HUES64 (cell line): Measurements from ENCODE around the gene PPP2R1A.
"Not testable (repeated sequence)": the region's sequence is repeated elsewhere in the genome, so short reads cannot be mapped to it uniquely, and the experiment has no call there.

Experiments
- H3K27ac ChIP-seq: 2 replicates; pipeline ENCODE4 v1.7.0; 2013; ENCODE audit warnings: low read depth, low read length, inconsistent platforms
- H3K27me3 ChIP-seq: 2 replicates; pipeline ENCODE4 v1.6.1; 2013; ENCODE audit warnings: mild to moderate bottlenecking, low read length; ENCODE audit not compliant: insufficient read depth
- H3K36me3 ChIP-seq: 2 replicates; pipeline ENCODE4 v1.6.1; 2013; ENCODE audit warnings: mild to moderate bottlenecking, low read length; ENCODE audit not compliant: insufficient read depth
- H3K4me1 ChIP-seq: 2 replicates; pipeline ENCODE4 v1.6.1; 2013; ENCODE audit warnings: mild to moderate bottlenecking, low read length, moderate library complexity; ENCODE audit not compliant: insufficient read depth
- H3K4me3 ChIP-seq: 2 replicates; pipeline ENCODE4 v1.5.1; 2013; ENCODE audit warnings: mild to moderate bottlenecking, low read length, moderate library complexity
- H3K9ac ChIP-seq: 2 replicates; pipeline ENCODE4 v1.6.1; 2013; ENCODE audit warnings: mild to moderate bottlenecking, low read depth, low read length
- H3K9me3 ChIP-seq: 2 replicates; pipeline ENCODE4 v1.6.1; 2013; ENCODE audit warnings: low read depth, low read length; ENCODE audit not compliant: insufficient read depth
- WGBS: fragments of 150-250, 120-280 bp; methylation state at CpG from one replicate; pipeline ENCODE4 v1.1.7; 2013; ENCODE audit warnings: missing lambda C conversion rate; 5-methylcytosine and 5-hydroxymethylcytosine counted together

Gene PPP2R1A

GRCh38 chr19:52258426-52258825 is 68.6 kb downstream of the PPP2R1A start:
- Histone ChIP-seq H3K36me3 (no peaks in the 10 kb centered on the region), H3K4me3 (no peak overlapping the region), H3K27me3 (no peaks in the 10 kb centered on the region), H3K27ac (no peak overlapping the region), H3K9me3 (no peaks in the 10 kb centered on the region), H3K9ac (no peak overlapping the region), H3K4me1 (no peaks in the 10 kb centered on the region)
- WGBS = 88% methylated on average over 5 of the region's 5 CpGs

GRCh38 chr19:52265556-52265955 is 75.7 kb downstream of the PPP2R1A start:
- H3K9ac ChIP-seq, H3K27me3 ChIP-seq, H3K9me3 ChIP-seq, H3K27ac ChIP-seq, H3K36me3 ChIP-seq, H3K4me3 ChIP-seq, H3K4me1 ChIP-seq: not testable (repeated sequence)
- WGBS = 88% methylated on average over 6 of the region's 6 CpGs

DNA sequence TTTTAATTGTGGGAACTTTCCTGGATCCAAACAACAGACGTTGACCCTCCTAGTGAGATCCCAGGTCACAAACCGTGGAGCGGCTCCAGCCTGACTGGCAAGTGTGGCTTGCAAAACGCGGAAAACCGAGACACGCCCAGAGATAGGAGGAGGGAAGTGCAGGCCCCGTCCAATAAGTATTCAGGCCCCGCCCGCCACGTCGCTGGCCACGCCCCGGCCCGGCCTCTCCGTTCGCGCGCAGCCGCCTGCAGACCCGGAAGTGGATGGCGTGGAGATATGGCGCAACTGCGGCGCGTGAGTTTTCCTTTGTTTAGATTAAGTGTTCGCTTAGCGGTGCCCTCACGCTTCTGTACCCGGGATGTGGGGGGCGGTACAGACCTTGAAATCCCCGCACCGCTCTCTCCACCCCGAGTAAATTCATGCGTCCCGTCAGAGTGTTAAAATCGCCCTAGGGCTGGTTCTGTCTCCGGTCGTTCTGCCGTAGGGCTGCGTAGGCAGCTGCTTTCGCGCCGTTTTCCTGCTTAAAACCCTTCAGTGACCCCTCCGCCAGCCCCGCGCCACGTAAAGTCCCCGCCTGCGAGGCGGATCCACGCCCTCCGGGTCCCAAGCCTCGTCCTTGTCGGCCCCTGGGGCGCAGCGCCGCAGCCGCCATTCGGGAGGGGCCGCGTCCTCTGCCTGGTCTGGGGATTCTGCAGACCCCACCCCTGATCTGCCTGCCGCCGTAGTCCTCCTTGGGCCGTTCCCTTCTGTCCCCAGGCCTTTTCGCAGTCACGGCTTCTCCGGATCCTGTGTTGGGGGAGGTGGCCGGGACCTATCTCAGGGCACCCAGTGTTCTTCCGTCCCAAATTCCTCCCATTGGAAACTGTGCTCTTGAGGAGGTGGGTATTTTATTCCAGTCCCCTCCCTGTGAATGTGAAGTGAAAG is 79.7 kb downstream of the PPP2R1A start, which contains the start of gene ZNF766:
Gene ZNF766, plus strand, starts transcription at position 250 of the 924 bp plus-strand sequence. Its CDS starts 27 bp downstream, at position 277.
- under 1% methylated on average over 68 of the region's 70 CpGs for WGBS
- Histone ChIP-seq H3K4me3 (peak within 1 kb of the TSS; percentile 90), H3K4me1 (no peaks in the 10 kb centered on the region), H3K9ac (peak within 1 kb of the TSS; percentile 99), H3K27ac (peak within 1 kb of the TSS; percentile 95), H3K27me3 (no peaks in the 10 kb centered on the region), H3K36me3 (peaks cover 28% of the 10 kb centered on the region), H3K9me3 (no peaks in the 10 kb centered on the region)

GRCh38 chr19:52270266-52270885 is 80.5 kb downstream of the PPP2R1A start:
- 24% methylated on average over 11 of the region's 11 CpGs for WGBS
- H3K9ac ChIP-seq = peak overlapping the region; percentile 99
- peak overlapping the region; percentile 95 for H3K27ac ChIP-seq
- H3K4me1 ChIP-seq = no peaks in the 10 kb centered on the region
- peaks cover 28% of the 10 kb centered on the region for H3K36me3 ChIP-seq
- H3K9me3 ChIP-seq = no peaks in the 10 kb centered on the region
- H3K4me3 ChIP-seq = peak overlapping the region; percentile 90
- H3K27me3 ChIP-seq = no peaks in the 10 kb centered on the region

DNA sequence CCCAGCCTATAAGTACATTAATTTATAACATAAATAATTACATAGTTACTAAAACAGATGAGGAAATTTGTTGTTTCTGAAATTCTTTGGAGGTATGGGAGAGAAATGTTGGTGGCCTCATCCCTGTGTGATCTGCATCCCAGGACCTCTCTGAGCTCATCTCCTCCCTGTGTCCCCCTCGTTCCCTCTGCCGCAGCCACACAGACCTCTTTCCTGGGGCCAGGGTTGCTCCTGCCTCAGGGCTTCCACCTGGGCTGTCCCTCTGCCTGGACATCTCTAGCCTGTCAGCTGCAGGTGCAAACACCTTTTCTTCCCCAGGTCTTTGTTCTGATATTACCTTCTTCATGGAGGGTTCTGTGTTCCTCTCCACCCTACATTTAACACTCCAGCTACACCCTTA is 83.4 kb downstream of the PPP2R1A start:
- no peaks in the 10 kb centered on the region for H3K27me3 ChIP-seq
- H3K4me3 ChIP-seq = no peak overlapping the region
- 95% methylated on average over 2 of the region's 2 CpGs for WGBS
- H3K9me3 ChIP-seq = no peaks in the 10 kb centered on the region
- H3K27ac ChIP-seq = no peak overlapping the region
- H3K4me1 ChIP-seq = 0 out of 2 replicates have a peak, but pooled peaks cover 3% of the 10 kb centered on the region
- H3K9ac ChIP-seq = no peak overlapping the region
- peaks cover 31% of the 10 kb centered on the region for H3K36me3 ChIP-seq

DNA sequence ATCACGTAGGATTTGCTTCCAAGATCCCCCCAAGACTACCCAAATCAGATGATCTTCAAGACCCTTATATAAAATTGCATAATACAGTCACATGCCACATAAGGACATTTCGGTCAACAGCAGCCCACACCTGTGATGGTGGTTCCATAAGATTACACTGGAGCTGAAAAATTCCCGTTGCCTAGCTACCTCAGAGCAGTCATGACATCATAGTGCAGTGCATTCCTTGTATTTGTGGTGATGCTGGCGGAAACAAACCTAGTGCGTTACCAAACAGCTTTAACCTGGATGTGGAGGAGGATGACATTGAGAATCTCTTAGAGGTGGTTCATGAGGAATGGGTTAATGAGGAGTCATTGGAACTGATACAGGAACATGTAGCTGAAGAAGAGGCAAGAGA is 84.3 kb downstream of the PPP2R1A start:
- Histone ChIP-seq H3K4me3 (no peak overlapping the region), H3K9ac (no peak overlapping the region), H3K9me3 (no peaks in the 10 kb centered on the region), H3K27ac (no peak overlapping the region), H3K36me3 (peaks cover 31% of the 10 kb centered on the region), H3K4me1 (0 out of 2 replicates have a peak, but pooled peaks cover 3% of the 10 kb centered on the region), H3K27me3 (no peaks in the 10 kb centered on the region)
- 76% methylated on average over 5 of the region's 5 CpGs for WGBS

- Histone ChIP-seq H3K27me3 (no peaks in the 10 kb centered on the region), H3K4me3 (no peak overlapping the region), H3K9ac (no peak overlapping the region), H3K36me3 (peaks cover 31% of the 10 kb centered on the region), H3K27ac (no peak overlapping the region), H3K9me3 (no peaks in the 10 kb centered on the region), H3K4me1 (0 out of 2 replicates have a peak, but pooled peaks cover 3% of the 10 kb centered on the region)
- WGBS = 94% methylated on average over 3 of the region's 5 CpGs
Observed at GRCh38 chr19:52275988-52276387, 86.1 kb downstream of the PPP2R1A start.

DNA sequence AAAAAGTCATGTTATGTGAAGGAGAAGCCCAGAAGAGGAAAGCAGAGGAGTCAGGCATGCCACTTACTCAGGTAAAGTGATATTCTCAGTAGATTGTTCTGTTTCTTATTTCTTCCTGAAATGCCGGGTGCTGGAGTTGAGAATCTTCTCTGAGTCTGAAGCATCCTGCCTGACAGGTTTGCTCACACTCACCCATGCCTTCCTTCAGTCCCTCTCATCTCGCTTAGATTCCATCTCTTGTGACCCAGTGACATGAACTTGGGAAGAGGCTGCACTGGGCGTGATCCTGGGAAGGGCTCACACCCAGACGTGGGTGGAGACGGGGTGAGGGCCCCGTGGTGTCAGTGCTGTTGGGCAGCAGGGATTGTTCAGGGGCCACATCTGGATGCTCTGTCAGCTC is 87.6 kb downstream of the PPP2R1A start:
- H3K9ac ChIP-seq = no peak overlapping the region
- WGBS = 93% methylated on average over 6 of the region's 6 CpGs
- H3K4me1 ChIP-seq = 0 out of 2 replicates have a peak, but pooled peaks cover 3% of the 10 kb centered on the region
- no peak overlapping the region for H3K4me3 ChIP-seq
- H3K36me3 ChIP-seq = peaks cover 28% of the 10 kb centered on the region
- H3K27ac ChIP-seq = no peak overlapping the region
- H3K9me3 ChIP-seq = no peaks in the 10 kb centered on the region
- no peaks in the 10 kb centered on the region for H3K27me3 ChIP-seq
